ENCODE measurements around the gene CAB39.

The CAB39 gene

DNA sequence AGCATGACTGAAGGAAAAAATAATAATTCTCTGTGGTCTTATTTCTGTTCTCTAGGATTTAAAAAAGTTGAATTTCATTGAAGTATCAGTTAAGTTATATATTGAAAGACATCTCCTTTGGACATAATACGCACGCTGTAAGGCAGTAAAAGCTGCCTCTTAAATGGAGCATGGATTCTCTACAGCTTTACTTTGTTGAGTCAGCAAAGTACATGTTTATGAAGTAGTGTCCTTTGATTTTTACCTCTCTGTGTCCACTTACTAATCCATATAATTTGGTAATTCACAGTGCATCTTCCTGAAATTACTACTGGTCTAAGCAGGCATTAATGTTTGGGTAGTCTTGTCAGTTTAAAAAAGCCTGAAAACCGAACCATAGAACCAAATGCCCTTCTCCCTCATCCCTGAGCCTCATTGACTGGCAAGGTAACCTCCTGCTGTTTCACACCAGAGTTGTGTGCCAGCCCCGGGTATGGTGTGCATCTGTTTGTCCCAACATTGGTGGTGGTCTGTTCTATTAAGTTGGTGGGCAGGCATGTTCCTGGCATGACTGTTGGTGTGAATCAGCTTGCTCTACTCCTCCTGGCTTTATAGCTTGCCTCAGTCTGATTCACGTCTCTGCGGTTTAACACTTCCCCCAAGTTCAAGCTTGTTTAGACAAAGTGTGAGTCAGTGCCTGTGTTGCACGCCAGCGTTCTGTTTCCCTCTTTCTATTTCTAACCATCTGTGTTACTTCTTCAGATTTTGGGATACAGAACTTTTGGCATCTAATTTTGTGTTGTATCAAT is 81.1 kb downstream of the CAB39 start:
- peak overlapping the region; percentile 68 for H3K4me2 ChIP-seq (ENCODE audit: low read length)
- no peaks in the 10 kb centered on the region for H3K27me3 ChIP-seq (ENCODE audit: control insufficient read depth, insufficient read depth, low read length)
- H3K4me1 ChIP-seq (ENCODE audit: control insufficient read depth, insufficient read depth, low read length) = peaks cover 57% of the 10 kb centered on the region
- H3K9me3 ChIP-seq (replicated peaks; ENCODE audit: low read length) = peaks cover 16% of the 10 kb centered on the region
- H3K4me3 ChIP-seq (ENCODE audit: low read length) = peak overlapping the region; percentile 17
- peaks cover 49% of the 10 kb centered on the region for H3K36me3 ChIP-seq (ENCODE audit: insufficient read depth, low read length)
- H3K9ac ChIP-seq (ENCODE audit: low read depth, low read length) = peak overlapping the region; percentile 63

DNA sequence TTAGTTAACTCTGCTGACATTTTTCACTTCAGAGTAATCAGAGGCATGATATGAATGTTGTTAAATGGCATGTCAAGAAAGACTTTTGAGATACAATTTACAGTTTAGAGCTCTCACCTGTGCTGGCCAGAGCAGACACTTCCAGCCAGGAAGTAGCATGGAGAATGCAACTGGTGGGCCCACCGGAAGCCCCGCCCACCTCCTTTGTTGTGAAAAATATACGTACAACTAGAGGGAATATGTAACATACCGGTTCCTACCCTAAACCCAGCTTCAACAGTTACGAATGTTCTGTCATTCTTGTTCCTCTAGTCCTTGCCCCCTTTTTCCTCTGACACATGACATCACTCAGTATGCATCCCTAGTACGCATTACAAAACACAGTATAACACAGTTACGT is 81.9 kb downstream of the CAB39 start:
- Histone ChIP-seq H3K27me3 (ENCODE audit: control insufficient read depth, insufficient read depth, low read length) (no peaks in the 10 kb centered on the region), H3K9me3 (replicated peaks; ENCODE audit: low read length) (peaks cover 10% of the 10 kb centered on the region), H3K9ac (ENCODE audit: low read depth, low read length) (peak overlapping the region; percentile 60), H3K36me3 (ENCODE audit: insufficient read depth, low read length) (peaks cover 50% of the 10 kb centered on the region), H3K4me1 (ENCODE audit: control insufficient read depth, insufficient read depth, low read length) (peaks cover 57% of the 10 kb centered on the region), H3K4me3 (ENCODE audit: low read length) (peak overlapping the region; percentile 9), H3K4me2 (ENCODE audit: low read length) (peak overlapping the region; percentile 68)

GRCh38 chr2:230795856-230796255 is 83.2 kb downstream of the CAB39 start:
- Histone ChIP-seq H3K9ac (ENCODE audit: low read depth, low read length) (no peak overlapping the region), H3K4me1 (ENCODE audit: control insufficient read depth, insufficient read depth, low read length) (peaks cover 57% of the 10 kb centered on the region), H3K9me3 (replicated peaks; ENCODE audit: low read length) (peaks cover 8% of the 10 kb centered on the region), H3K36me3 (ENCODE audit: insufficient read depth, low read length) (peaks cover 47% of the 10 kb centered on the region), H3K4me3 (ENCODE audit: low read length) (no peak overlapping the region), H3K4me2 (ENCODE audit: low read length) (no peak overlapping the region), H3K27me3 (ENCODE audit: control insufficient read depth, insufficient read depth, low read length) (no peaks in the 10 kb centered on the region)

DNA sequence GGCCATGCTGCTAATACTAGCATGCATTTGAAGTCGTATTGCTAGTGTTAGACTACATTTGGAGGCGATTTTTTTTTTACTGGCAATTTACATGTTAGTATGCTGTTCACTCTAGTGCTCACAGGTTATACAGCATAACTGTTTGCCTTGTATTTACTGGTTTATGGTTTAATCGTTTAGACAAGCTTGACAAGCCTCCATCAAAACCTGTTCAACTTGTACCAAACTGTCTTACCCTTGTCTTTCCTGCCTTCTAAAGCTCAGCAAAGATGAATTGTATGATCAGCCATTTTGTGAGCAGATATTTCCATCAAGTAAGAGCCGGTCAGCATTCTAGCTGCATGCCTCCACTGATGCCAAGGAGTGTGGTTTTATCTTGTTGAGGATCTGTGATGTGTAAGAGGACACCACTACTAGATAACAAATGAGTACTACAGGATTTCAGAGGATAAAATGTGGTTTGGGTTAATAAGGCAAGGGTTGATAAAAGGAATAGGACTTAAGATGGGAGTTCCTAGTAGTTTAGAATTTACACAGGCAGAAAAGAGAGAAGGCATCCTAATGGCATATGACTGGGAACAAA is 83.7 kb downstream of the CAB39 start:
- H3K4me2 ChIP-seq (ENCODE audit: low read length) = no peak overlapping the region
- peaks cover 57% of the 10 kb centered on the region for H3K4me1 ChIP-seq (ENCODE audit: control insufficient read depth, insufficient read depth, low read length)
- no peak overlapping the region for H3K9ac ChIP-seq (ENCODE audit: low read depth, low read length)
- peaks cover 47% of the 10 kb centered on the region for H3K36me3 ChIP-seq (ENCODE audit: insufficient read depth, low read length)
- H3K27me3 ChIP-seq (ENCODE audit: control insufficient read depth, insufficient read depth, low read length) = no peaks in the 10 kb centered on the region
- no peak overlapping the region for H3K4me3 ChIP-seq (ENCODE audit: low read length)
- peaks cover 8% of the 10 kb centered on the region for H3K9me3 ChIP-seq (replicated peaks; ENCODE audit: low read length)

DNA sequence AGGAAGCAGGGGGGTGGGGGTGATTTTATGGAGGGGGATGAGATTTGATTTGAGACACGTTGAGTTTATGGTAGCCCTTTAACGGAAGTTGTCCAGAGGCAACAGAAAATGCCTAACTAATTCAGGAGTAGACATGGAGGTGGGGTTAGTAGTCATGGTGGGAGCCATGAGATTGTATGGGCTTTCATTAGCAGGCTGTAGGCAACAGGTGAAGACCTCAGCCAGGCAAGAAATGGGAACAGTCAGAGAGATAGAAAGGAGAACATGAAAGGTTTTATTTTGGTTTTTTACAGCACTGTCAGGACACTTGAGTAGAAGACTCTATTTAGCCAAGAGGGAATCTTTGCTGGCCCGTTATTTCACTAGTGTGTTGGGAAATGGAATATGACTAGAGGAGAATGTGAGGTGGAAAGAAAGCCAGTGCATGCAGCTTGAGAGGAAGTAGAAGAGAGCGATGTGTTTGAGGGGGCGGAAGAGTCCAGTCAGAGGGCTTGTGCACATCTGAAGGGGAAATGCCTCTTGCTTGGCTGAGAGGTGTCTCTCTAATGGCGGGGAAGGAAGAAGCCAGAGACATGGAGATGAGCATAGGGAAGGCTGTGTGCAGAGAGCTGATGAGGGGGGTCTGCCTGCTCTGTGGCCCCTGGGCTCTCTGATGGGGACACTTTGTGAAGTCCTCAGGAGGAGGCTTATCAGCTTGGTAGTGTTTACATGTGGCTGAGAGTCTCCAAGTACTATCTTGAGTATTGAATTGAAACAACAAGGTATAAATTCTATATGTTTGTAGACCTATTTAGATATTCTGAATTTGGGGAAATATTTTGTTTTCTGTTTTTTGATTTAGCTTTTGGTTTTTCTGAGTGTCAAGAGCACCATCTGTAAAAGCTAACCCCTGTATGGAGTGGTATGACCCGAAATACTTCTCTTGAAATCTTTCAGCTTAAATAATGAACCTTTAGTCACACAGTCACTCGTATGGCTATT is 85.2 kb downstream of the CAB39 start:
- Histone ChIP-seq H3K36me3 (ENCODE audit: insufficient read depth, low read length) (peaks cover 34% of the 10 kb centered on the region), H3K4me3 (ENCODE audit: low read length) (no peak overlapping the region), H3K4me2 (ENCODE audit: low read length) (peak overlapping the region; percentile 6), H3K9ac (ENCODE audit: low read depth, low read length) (no peak overlapping the region), H3K4me1 (ENCODE audit: control insufficient read depth, insufficient read depth, low read length) (peaks cover 57% of the 10 kb centered on the region), H3K27me3 (ENCODE audit: control insufficient read depth, insufficient read depth, low read length) (no peaks in the 10 kb centered on the region), H3K9me3 (replicated peaks; ENCODE audit: low read length) (peaks cover 7% of the 10 kb centered on the region)

GRCh38 chr2:230798769-230799399 is 86.2 kb downstream of the CAB39 start:
- Histone ChIP-seq H3K36me3 (ENCODE audit: insufficient read depth, low read length) (peaks cover 26% of the 10 kb centered on the region), H3K27me3 (ENCODE audit: control insufficient read depth, insufficient read depth, low read length) (no peaks in the 10 kb centered on the region), H3K4me1 (ENCODE audit: control insufficient read depth, insufficient read depth, low read length) (peaks cover 46% of the 10 kb centered on the region), H3K4me2 (ENCODE audit: low read length) (no peak overlapping the region), H3K4me3 (ENCODE audit: low read length) (no peak overlapping the region), H3K9ac (ENCODE audit: low read depth, low read length) (no peak overlapping the region), H3K9me3 (replicated peaks; ENCODE audit: low read length) (no peaks in the 10 kb centered on the region)

- Histone ChIP-seq H3K9me3 (replicated peaks; ENCODE audit: low read length) (no peaks in the 10 kb centered on the region), H3K4me3 (ENCODE audit: low read length) (no peak overlapping the region), H3K9ac (ENCODE audit: low read depth, low read length) (no peak overlapping the region), H3K4me1 (ENCODE audit: control insufficient read depth, insufficient read depth, low read length) (no peaks in the 10 kb centered on the region), H3K4me2 (ENCODE audit: low read length) (no peak overlapping the region), H3K27me3 (ENCODE audit: control insufficient read depth, insufficient read depth, low read length) (no peaks in the 10 kb centered on the region), H3K36me3 (ENCODE audit: insufficient read depth, low read length) (peaks cover 21% of the 10 kb centered on the region)
Measured at GRCh38 chr2:230805353-230806017, 92.8 kb downstream of the CAB39 start.

GRCh38 chr2:230807729-230808128 is 95.1 kb downstream of the CAB39 start:
- Histone ChIP-seq H3K4me1 (ENCODE audit: control insufficient read depth, insufficient read depth, low read length) (no peaks in the 10 kb centered on the region), H3K4me2 (ENCODE audit: low read length) (no peak overlapping the region), H3K4me3 (ENCODE audit: low read length) (no peak overlapping the region), H3K9ac (ENCODE audit: low read depth, low read length) (no peak overlapping the region), H3K9me3 (replicated peaks; ENCODE audit: low read length) (no peaks in the 10 kb centered on the region), H3K36me3 (ENCODE audit: insufficient read depth, low read length) (peaks cover 29% of the 10 kb centered on the region), H3K27me3 (ENCODE audit: control insufficient read depth, insufficient read depth, low read length) (no peaks in the 10 kb centered on the region)

GRCh38 chr2:230809015-230809414 is 96.4 kb downstream of the CAB39 start:
- H3K27me3 ChIP-seq (ENCODE audit: control insufficient read depth, insufficient read depth, low read length) = no peaks in the 10 kb centered on the region
- H3K9ac ChIP-seq (ENCODE audit: low read depth, low read length) = no peak overlapping the region
- no peaks in the 10 kb centered on the region for H3K9me3 ChIP-seq (replicated peaks; ENCODE audit: low read length)
- peaks cover 38% of the 10 kb centered on the region for H3K36me3 ChIP-seq (ENCODE audit: insufficient read depth, low read length)
- H3K4me2 ChIP-seq (ENCODE audit: low read length) = no peak overlapping the region
- H3K4me3 ChIP-seq (ENCODE audit: low read length) = no peak overlapping the region
- H3K4me1 ChIP-seq (ENCODE audit: control insufficient read depth, insufficient read depth, low read length) = no peaks in the 10 kb centered on the region

DNA sequence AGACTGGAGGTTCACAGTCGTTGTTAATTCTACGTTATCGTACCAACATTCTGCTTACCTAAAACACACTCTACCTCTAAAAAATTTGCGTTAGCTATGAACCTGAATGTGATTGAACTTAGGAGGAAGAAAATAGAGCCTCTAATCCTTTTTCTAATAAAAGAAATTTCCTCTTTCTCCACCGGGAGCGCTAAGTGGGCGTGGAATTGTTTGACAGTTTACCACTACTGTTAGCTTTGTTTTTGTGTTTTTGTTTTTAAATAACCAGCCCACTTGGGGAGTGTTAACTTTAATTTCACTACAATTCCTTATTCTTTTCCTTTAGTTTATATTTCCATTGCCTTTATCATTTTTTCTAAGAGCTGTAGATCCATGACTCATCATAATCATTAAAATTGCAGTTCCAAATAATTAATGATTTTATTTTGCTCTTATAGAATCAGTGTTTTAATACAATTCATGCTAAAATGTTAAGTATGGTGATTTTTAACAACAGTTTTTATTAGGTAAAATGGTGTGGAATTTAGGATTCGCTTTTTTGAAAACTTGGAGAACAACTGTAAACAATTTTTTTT is 97.1 kb downstream of the CAB39 start:
- H3K9ac ChIP-seq (ENCODE audit: low read depth, low read length) = no peak overlapping the region
- H3K36me3 ChIP-seq (ENCODE audit: insufficient read depth, low read length) = peaks cover 44% of the 10 kb centered on the region
- no peaks in the 10 kb centered on the region for H3K9me3 ChIP-seq (replicated peaks; ENCODE audit: low read length)
- no peaks in the 10 kb centered on the region for H3K4me1 ChIP-seq (ENCODE audit: control insufficient read depth, insufficient read depth, low read length)
- H3K4me3 ChIP-seq (ENCODE audit: low read length) = no peak overlapping the region
- no peak overlapping the region for H3K4me2 ChIP-seq (ENCODE audit: low read length)
- H3K27me3 ChIP-seq (ENCODE audit: control insufficient read depth, insufficient read depth, low read length) = no peaks in the 10 kb centered on the region
